SK-N-SH treated with all-trans-retinoic acid at 6 μM for 48 hours (cell line): Measurements from ENCODE around the gene GDPD4.

Experiments
- ATAC-seq: fragments of 200-7000 bp; cut with Tn5 transposase; 3 replicates; pipeline ENCODE4 v1.9.1; 2020; ENCODE audit warnings: mild to moderate bottlenecking, moderate library complexity
- BACH2 ChIP-seq: fragments of 250-450 bp; sonication (Bioruptor Pico); IDR thresholded peaks from 2 replicates; pipeline ENCODE4 v1.9.0; 2021; ENCODE audit warnings: mild to moderate bottlenecking, borderline replicate concordance
- CREB5 ChIP-seq: fragments of 250-450 bp; sonication (Bioruptor Pico); IDR thresholded peaks from 2 replicates; pipeline ENCODE4 v1.5.1; 2020; ENCODE audit warnings: low read depth, mild to moderate bottlenecking, moderate library complexity
- CSDC2 ChIP-seq: fragments of 250-450 bp; sonication (Bioruptor Pico); IDR thresholded peaks from 2 replicates; pipeline ENCODE4 v1.5.0; 2020; ENCODE audit warnings: mild to moderate bottlenecking, moderate library complexity
- CSRNP3 ChIP-seq: fragments of 250-450 bp; sonication (Bioruptor Pico); IDR thresholded peaks from 2 replicates; pipeline ENCODE4 v1.5.1; 2021; ENCODE audit warnings: mild to moderate bottlenecking, moderate library complexity
- ESRRG ChIP-seq: fragments of 250-450 bp; sonication (Bioruptor Pico); IDR thresholded peaks from 2 replicates; pipeline ENCODE4 v1.6.1; 2021; ENCODE audit warnings: mild to moderate bottlenecking
- OSR1 ChIP-seq: fragments of 250-450 bp; sonication (Bioruptor Pico); IDR thresholded peaks from 2 replicates; pipeline ENCODE4 v1.8.0; 2022; ENCODE audit warnings: moderate library complexity, mild to moderate bottlenecking, inconsistent platforms
- PATZ1 ChIP-seq: fragments of 250-450 bp; sonication (Bioruptor Pico); IDR thresholded peaks from 2 replicates; pipeline ENCODE4 v1.8.0; 2020; ENCODE audit warnings: mild to moderate bottlenecking, moderate library complexity, borderline replicate concordance
- POU6F1 ChIP-seq: fragments of 250-450 bp; sonication (Bioruptor Pico); IDR thresholded peaks from 2 replicates; pipeline ENCODE4 v1.8.0; 2021; ENCODE audit warnings: low read depth, mild to moderate bottlenecking, moderate library complexity, borderline replicate concordance
- PPARA ChIP-seq: fragments of 250-450 bp; sonication (Bioruptor Pico); IDR thresholded peaks from 2 replicates; pipeline ENCODE4 v1.5.0; 2020; ENCODE audit warnings: mild to moderate bottlenecking, borderline replicate concordance
- RARB ChIP-seq: fragments of 250-450 bp; sonication (Bioruptor Pico); IDR thresholded peaks from 2 replicates; pipeline ENCODE4 v1.8.0; 2021; ENCODE audit warnings: mild to moderate bottlenecking, moderate library complexity
- SNAI2 ChIP-seq: fragments of 250-450 bp; sonication (Bioruptor Pico); IDR thresholded peaks from 2 replicates; pipeline ENCODE4 v1.5.0; 2020; ENCODE audit warnings: mild to moderate bottlenecking, moderate library complexity
- TCF4 ChIP-seq: fragments of 250-450 bp; sonication (Bioruptor Pico); IDR thresholded peaks from 2 replicates; pipeline ENCODE4 v1.8.0; 2021; ENCODE audit warnings: mild to moderate bottlenecking, moderate library complexity, borderline replicate concordance
- TSHZ2 ChIP-seq: fragments of 250-450 bp; sonication (Bioruptor Pico); IDR thresholded peaks from 2 replicates; pipeline ENCODE4 v1.5.0; 2020; ENCODE audit warnings: mild to moderate bottlenecking, moderate library complexity
- ZC3H10 ChIP-seq: fragments of 250-450 bp; sonication (Bioruptor Pico); IDR thresholded peaks from 2 replicates; pipeline ENCODE4 v1.5.1; 2021; ENCODE audit warnings: mild to moderate bottlenecking, moderate library complexity
- ZFP3 ChIP-seq: fragments of 250-450 bp; sonication (Bioruptor Pico); IDR thresholded peaks from 2 replicates; pipeline ENCODE4 v1.5.0; 2020; ENCODE audit warnings: mild to moderate bottlenecking, moderate library complexity
- ZFP30 ChIP-seq: fragments of 450-650 bp; formaldehyde crosslinking; IDR thresholded peaks from 2 replicates; pipeline ENCODE4 v1.5.0; 2022; ENCODE audit warnings: mild to moderate bottlenecking, moderate library complexity
- ZNF565 ChIP-seq: fragments of 450-650 bp; formaldehyde crosslinking; conservative IDR thresholded peaks from 2 replicates; pipeline ENCODE4 v1.5.0; 2020; ENCODE audit warnings: low read depth, mild to moderate bottlenecking, moderate library complexity
- ZNF70 ChIP-seq: fragments of 450-650 bp; formaldehyde crosslinking; IDR thresholded peaks from 2 replicates; pipeline ENCODE4 v1.5.0; 2020; ENCODE audit warnings: mild to moderate bottlenecking, moderate library complexity
- ZNF8 ChIP-seq: fragments of 450-650 bp; formaldehyde crosslinking; IDR thresholded peaks from 2 replicates; pipeline ENCODE4 v1.5.0; 2020; ENCODE audit warnings: mild to moderate bottlenecking, moderate library complexity

The GDPD4 gene

GRCh38 chr11:77176996-77177395, 124.5 kb downstream of the GDPD4 start:
- TF ChIP-seq CREB5 (CRISPR knock-in tag) = no peak
- TF ChIP-seq SNAI2 (CRISPR knock-in tag) = no peak
- TF ChIP-seq CSRNP3 (CRISPR knock-in tag) = no peak
- TF ChIP-seq RARB = no peak
- TF ChIP-seq TCF4 (CRISPR knock-in tag) = no peak
- no peak for ATAC-seq

- no peak for ATAC-seq
- TF ChIP-seq RARB (no peak), ZNF70 (CRISPR knock-in tag) (no peak), ZNF8 (CRISPR knock-in tag) (no peak), PATZ1 (CRISPR knock-in tag) (no peak), ZNF565 (CRISPR knock-in tag) (no peak), OSR1 (CRISPR knock-in tag) (no peak), CSDC2 (no peak), ESRRG (no peak), ZC3H10 (no peak), TSHZ2 (no peak), TCF4 (CRISPR knock-in tag) (no peak)
- TF ChIP-seq, all 23 proteins: peak for 0
These were observed 125.5 kb downstream of the GDPD4 start for GRCh38 chr11:77175869-77176539.

- ATAC-seq = no peak
- no peak for TF ChIP-seq OSR1 (CRISPR knock-in tag)
- no peak for TF ChIP-seq ZFP30
- no peak for TF ChIP-seq ZNF70 (CRISPR knock-in tag)
- no peak for TF ChIP-seq CREB5 (CRISPR knock-in tag)
- TF ChIP-seq ZFP3 (CRISPR knock-in tag) = no peak
These were observed 126.3 kb downstream of the GDPD4 start for GRCh38 chr11:77175021-77175842.

GRCh38 chr11:77174559-77174958, 126.9 kb downstream of the GDPD4 start:
- ATAC-seq = no peak
- no peak for TF ChIP-seq ESRRG
- no peak for TF ChIP-seq ZNF565 (CRISPR knock-in tag)
- no peak for TF ChIP-seq POU6F1 (CRISPR knock-in tag)
- TF ChIP-seq PPARA (CRISPR knock-in tag) = no peak
- no peak for TF ChIP-seq CSRNP3 (CRISPR knock-in tag)
- TF ChIP-seq OSR1 (CRISPR knock-in tag) = no peak
- no peak for TF ChIP-seq CREB5 (CRISPR knock-in tag)
- no peak for TF ChIP-seq RARB
- no peak for TF ChIP-seq ZNF8 (CRISPR knock-in tag)
- TF ChIP-seq CSDC2 = no peak
- no peak for TF ChIP-seq BACH2 (CRISPR knock-in tag)
